Gastroesophageal sphincter (tissue), 4 donors: ENCODE data around the gene TMED10. TPM values are rescaled to one million over a fixed set of nuclear protein-coding genes. Genes with fewer than 3 reads are reported as not detected.
A peak's percentile ranks its signal among the peaks of the same experiment; 100 is the strongest.

Experiments
- ATAC-seq: fragments of 150-250 bp; one replicate; pipeline ENCODE4 v1.9.1; 2016; ENCODE audit warnings: mild to moderate bottlenecking, moderate library complexity
- H3K27ac ChIP-seq, 4 donors: fragments of 200-600 bp; sonication (generic) in 3 of 4; 1 replicate in 3 of 4; 2 replicates in 1 of 4; pipeline ENCODE4 v1.5.1; 2016 to 2019
- H3K27me3 ChIP-seq: fragments of 200-600 bp; sonication (generic); one replicate; pipeline ENCODE4 v1.5.1; 2019
- H3K36me3 ChIP-seq, 2 donors: fragments of 200-600 bp; sonication (generic); one replicate each; pipeline ENCODE4 v1.5.1; 2019; ENCODE audit warnings: control low read depth in 1 of 2
- H3K4me1 ChIP-seq, 3 donors: fragments of 200-600 bp; sonication (generic); 1 replicate in 2 of 3; 2 replicates in 1 of 3; pipeline ENCODE4 v1.5.1; 2016 to 2019; ENCODE audit warnings: control low read depth in 2 of 3
- H3K4me3 ChIP-seq, 2 donors: fragments of 200-600 bp; sonication (generic); one replicate each; pipeline ENCODE4 v1.5.1; 2019; ENCODE audit warnings: mild to moderate bottlenecking in 1 of 2, moderate library complexity in 1 of 2
- H3K9me3 ChIP-seq, 3 donors: fragments of 200-600 bp; sonication (generic); one replicate each; pipeline ENCODE4 v1.5.1; 2017 to 2019; ENCODE audit warnings: control low read depth in 2 of 3
- EP300 ChIP-seq: sonication (generic); formaldehyde crosslinking; IDR thresholded peaks from one replicate; pipeline ENCODE4 v1.6.1; 2017; ENCODE audit warnings: antibody characterized with exemption, mild to moderate bottlenecking
- POLR2A ChIP-seq, 2 donors: fragments of 450-650 bp; IDR thresholded peaks; one replicate each; pipeline ENCODE4 v1.6.1; 2017; ENCODE audit warnings: antibody characterized with exemption in 2 of 2, mild to moderate bottlenecking in 2 of 2, moderate library complexity in 1 of 2
- POLR2AphosphoS5 ChIP-seq: sonication (generic); formaldehyde crosslinking; IDR thresholded peaks from one replicate; pipeline ENCODE4 v1.6.1; 2017; ENCODE audit warnings: antibody characterized with exemption
- WGBS, 2 donors: methylation state at CpG; one replicate each; pipeline ENCODE4 v1.1.5; 2018; ENCODE audit warnings: low coverage in 1 of 2; 5-methylcytosine and 5-hydroxymethylcytosine counted together
- total RNA-seq, 4 donors: library from RNA; depleted of rRNA; stranded (reverse); fragments of >200 nt; gene quantifications; one replicate each; pipeline ENCODE4 v1.1.0, GENCODE V29; 2016
- TF ChIP-seq, protein P1 (sequence below), 4 experiments: fragments of 200-600 bp in 2 of 4; fragments of 450-650 bp in 2 of 4; sonication (generic) in 1 of 4; IDR thresholded peaks; one replicate each; pipeline ENCODE4 v1.5.1; 2017 to 2019; ENCODE audit warnings: antibody characterized with exemption in 4 of 4, mild to moderate bottlenecking in 2 of 4, moderate library complexity in 2 of 4

Gene TMED10
- total RNA-seq, 4 donors from 2014 or later = 140 to 241 (median 162) TPM

DNA sequence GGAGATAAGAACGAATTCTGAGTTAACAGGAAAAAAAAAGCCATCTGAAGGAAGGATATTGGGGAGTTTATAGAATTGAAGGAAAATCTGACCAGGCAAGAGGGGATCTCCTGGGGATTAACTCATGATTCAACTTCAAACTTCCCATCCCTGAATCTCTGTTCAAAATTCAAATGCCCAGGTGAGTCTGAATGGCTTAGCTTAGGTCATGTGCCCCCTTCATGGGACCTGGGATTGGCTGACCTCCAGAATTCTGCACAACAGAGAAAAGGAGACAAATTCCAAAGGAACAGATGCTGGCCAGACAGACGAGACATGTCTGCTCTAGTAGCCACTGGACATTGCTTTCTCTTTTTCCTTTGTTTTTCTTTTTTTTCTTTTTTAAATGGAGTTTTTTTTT is 26.2 kb upstream of the TMED10 start:
- TF ChIP-seq, protein P1, sequence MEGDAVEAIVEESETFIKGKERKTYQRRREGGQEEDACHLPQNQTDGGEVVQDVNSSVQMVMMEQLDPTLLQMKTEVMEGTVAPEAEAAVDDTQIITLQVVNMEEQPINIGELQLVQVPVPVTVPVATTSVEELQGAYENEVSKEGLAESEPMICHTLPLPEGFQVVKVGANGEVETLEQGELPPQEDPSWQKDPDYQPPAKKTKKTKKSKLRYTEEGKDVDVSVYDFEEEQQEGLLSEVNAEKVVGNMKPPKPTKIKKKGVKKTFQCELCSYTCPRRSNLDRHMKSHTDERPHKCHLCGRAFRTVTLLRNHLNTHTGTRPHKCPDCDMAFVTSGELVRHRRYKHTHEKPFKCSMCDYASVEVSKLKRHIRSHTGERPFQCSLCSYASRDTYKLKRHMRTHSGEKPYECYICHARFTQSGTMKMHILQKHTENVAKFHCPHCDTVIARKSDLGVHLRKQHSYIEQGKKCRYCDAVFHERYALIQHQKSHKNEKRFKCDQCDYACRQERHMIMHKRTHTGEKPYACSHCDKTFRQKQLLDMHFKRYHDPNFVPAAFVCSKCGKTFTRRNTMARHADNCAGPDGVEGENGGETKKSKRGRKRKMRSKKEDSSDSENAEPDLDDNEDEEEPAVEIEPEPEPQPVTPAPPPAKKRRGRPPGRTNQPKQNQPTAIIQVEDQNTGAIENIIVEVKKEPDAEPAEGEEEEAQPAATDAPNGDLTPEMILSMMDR (IDR thresholded peaks at IDR 0.05) = no peak
- TF ChIP-seq EP300 (no peak), POLR2A (IDR thresholded peaks at IDR 0.05) (no peak), POLR2AphosphoS5 (no peak)
- no peak overlapping the region for H3K4me3 ChIP-seq
- H3K27me3 ChIP-seq = no peaks in the 10 kb centered on the region
- 57 to 68% methylated on average over 2 of the region's 2 CpGs for WGBS, 2 donors
- H3K27ac ChIP-seq = no peak overlapping the region
- no peak for ATAC-seq
- no peaks in the 10 kb centered on the region for H3K36me3 ChIP-seq
- no peaks in the 10 kb centered on the region for H3K9me3 ChIP-seq
- H3K4me1 ChIP-seq = peaks cover 0 to 17% (median 0%) of the 10 kb centered on the region in 3 donors

- H3K27ac ChIP-seq = no peak overlapping the region
- no peaks in the 10 kb centered on the region for H3K27me3 ChIP-seq
- no peak for ATAC-seq
- TF ChIP-seq POLR2A (IDR thresholded peaks at IDR 0.05) = no peak
- TF ChIP-seq, protein P1 (IDR thresholded peaks at IDR 0.05) = no peak
- no peak for TF ChIP-seq POLR2AphosphoS5
- TF ChIP-seq EP300 = no peak
- H3K36me3 ChIP-seq = no peaks in the 10 kb centered on the region
- H3K4me3 ChIP-seq = no peak overlapping the region
- no peaks in the 10 kb centered on the region for H3K9me3 ChIP-seq
- H3K4me1 ChIP-seq = peaks cover 0 to 17% (median 0%) of the 10 kb centered on the region in 3 donors
- 86 to 89% methylated on average over 6 of the region's 6 CpGs for WGBS, 2 donors
These were observed 24.7 kb upstream of the TMED10 start for GRCh38 chr14:75201087-75201486.

- H3K27me3 ChIP-seq = no peaks in the 10 kb centered on the region
- no peaks in the 10 kb centered on the region for H3K36me3 ChIP-seq
- TF ChIP-seq POLR2A (IDR thresholded peaks at IDR 0.05) (no peak), POLR2AphosphoS5 (no peak), EP300 (no peak)
- TF ChIP-seq, protein P1 (IDR thresholded peaks at IDR 0.05) = no peak
- no peak for ATAC-seq
- peaks cover 0 to 17% (median 0%) of the 10 kb centered on the region in 3 donors for H3K4me1 ChIP-seq
- no peaks in the 10 kb centered on the region for H3K9me3 ChIP-seq
- H3K4me3 ChIP-seq = no peak overlapping the region
- 33 to 65% methylated on average over 1 to 4 of the region's 4 CpGs for WGBS, 2 donors
- H3K27ac ChIP-seq = no peak overlapping the region
These were observed 24.0 kb upstream of the TMED10 start for GRCh38 chr14:75200451-75200850.

DNA sequence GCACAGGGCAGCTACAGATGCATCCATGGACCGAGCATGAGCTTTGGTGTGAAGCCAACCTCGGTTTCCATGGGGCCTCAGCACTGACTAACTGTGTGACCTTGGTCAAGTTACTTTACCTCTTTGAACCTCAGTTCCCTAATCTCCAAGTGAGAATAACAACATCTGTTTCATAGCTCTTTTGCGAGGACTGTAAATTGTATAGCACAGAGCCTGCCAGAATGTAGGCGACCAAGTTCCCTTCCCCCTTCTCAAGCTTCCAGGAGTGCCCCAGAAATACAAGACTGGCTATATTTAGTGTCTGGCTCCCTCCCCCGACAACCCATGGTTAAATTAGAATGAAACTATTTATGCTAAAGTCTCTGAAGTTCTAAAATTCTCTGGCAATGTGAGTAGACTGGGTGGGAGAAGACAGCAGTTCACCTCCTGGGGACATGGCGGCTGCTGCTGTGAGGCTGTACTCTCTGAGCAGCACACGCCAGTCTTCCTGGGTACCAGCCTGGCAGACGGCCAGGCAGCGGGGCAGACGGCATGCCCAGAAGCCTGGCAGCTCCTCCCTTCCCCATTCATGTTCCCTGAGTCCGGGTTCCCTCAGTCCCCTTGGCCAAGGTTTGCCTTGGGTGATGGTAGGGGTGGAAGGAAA is 22.0 kb upstream of the TMED10 start:
- 13 to 60% methylated on average over 1 to 8 of the region's 11 CpGs for WGBS, 2 donors
- peak; percentile 44 for ATAC-seq
- H3K27ac ChIP-seq = peak overlapping the region in 2 of 4 donors; percentile 38 to 46
- H3K9me3 ChIP-seq = no peaks in the 10 kb centered on the region
- TF ChIP-seq POLR2AphosphoS5 = no peak
- no peak for TF ChIP-seq EP300
- TF ChIP-seq, protein P1 (IDR thresholded peaks at IDR 0.05) = no peak
- TF ChIP-seq POLR2A (IDR thresholded peaks at IDR 0.05) = no peak
- no peak overlapping the region for H3K4me3 ChIP-seq
- no peaks in the 10 kb centered on the region for H3K27me3 ChIP-seq
- peaks cover 0 to 17% (median 0%) of the 10 kb centered on the region in 3 donors for H3K4me1 ChIP-seq
- no peaks in the 10 kb centered on the region for H3K36me3 ChIP-seq

DNA sequence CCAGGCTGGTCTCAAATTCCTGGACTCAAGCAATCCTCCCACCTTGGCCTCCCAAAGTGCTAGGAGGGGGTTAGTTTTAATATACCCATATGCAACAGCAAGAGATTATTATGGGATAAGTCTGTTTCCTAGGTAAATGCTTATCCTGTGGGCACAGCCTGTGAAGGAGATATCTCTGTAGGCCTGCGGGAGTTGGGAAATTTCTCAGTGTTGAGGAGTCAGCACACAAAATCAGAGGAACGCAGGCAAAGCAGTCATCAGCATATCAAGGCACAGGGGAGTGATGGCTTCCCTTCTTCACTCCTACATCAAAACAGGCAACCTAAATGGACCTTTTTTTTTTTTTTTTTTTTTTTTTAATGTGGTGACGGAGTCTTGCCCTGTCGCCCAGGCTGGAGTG is 20.9 kb upstream of the TMED10 start:
- no peaks in the 10 kb centered on the region for H3K27me3 ChIP-seq
- WGBS, 2 donors = 93 to 100% methylated on average over 2 to 3 of the region's 4 CpGs

More for the DNA sequence above, 20.9 kb upstream of the TMED10 start:
- no peak for ATAC-seq
- H3K36me3 ChIP-seq = no peaks in the 10 kb centered on the region
- no peak for TF ChIP-seq POLR2AphosphoS5
- TF ChIP-seq, protein P1 (IDR thresholded peaks at IDR 0.05) = no peak
- TF ChIP-seq POLR2A (IDR thresholded peaks at IDR 0.05) = no peak
- no peak for TF ChIP-seq EP300
- H3K4me1 ChIP-seq = peaks cover 0 to 17% (median 0%) of the 10 kb centered on the region in 3 donors
- no peak overlapping the region for H3K4me3 ChIP-seq
- H3K9me3 ChIP-seq = no peaks in the 10 kb centered on the region
- no peak overlapping the region for H3K27ac ChIP-seq
